Stimulated activated naive CD8-positive, alpha-beta T cell treated with anti-CD3 and anti-CD28 coated beads, Interleukin-15, amount 100 ng/mL, for 72 hours (primary cell): ENCODE measurements around the gene DLGAP3.

Experiments
- ATAC-seq: fragments of 150-1000 bp; cut with Tn5 transposase; 2 replicates; pipeline ENCODE4 v1.10.0; 2021; ENCODE audit warnings: mild to moderate bottlenecking, moderate library complexity
- DNase-seq, 2 donors: peaks; one replicate each; pipeline ENCODE4 v3.0.0; 2021 to 2022
- H3K27ac Mint-ChIP-seq, 2 donors: one replicate each; pipeline ENCODE4 v1.8.0; 2022; ENCODE audit warnings: mild to moderate bottlenecking in 2 of 2, mixed read lengths in 2 of 2, moderate library complexity in 2 of 2
- H3K27me3 Mint-ChIP-seq: one replicate; pipeline ENCODE4 v1.8.0; 2022; ENCODE audit warnings: mixed read lengths
- H3K4me1 Mint-ChIP-seq: one replicate; pipeline ENCODE4 v1.8.0; 2022; ENCODE audit warnings: mild to moderate bottlenecking, mixed read lengths
- H3K4me3 Mint-ChIP-seq, 2 donors: one replicate each; pipeline ENCODE4 v1.8.0; 2022; ENCODE audit warnings: mild to moderate bottlenecking in 2 of 2, mixed read lengths in 2 of 2, moderate library complexity in 1 of 2
- H3K9me3 Mint-ChIP-seq, 2 donors: one replicate each; pipeline ENCODE4 v1.8.0; 2022; ENCODE audit warnings: mixed read lengths in 2 of 2

The DLGAP3 gene

GRCh38 chr1:34870395-34870794 lies 59.1 kb downstream of the DLGAP3 start:
- no peak for ATAC-seq
- H3K27me3 Mint-ChIP-seq = peaks cover 22% of the 10 kb centered on the region
- no peaks in the 10 kb centered on the region for H3K9me3 Mint-ChIP-seq
- DNase-seq = no peak
- no peak overlapping the region for H3K4me3 Mint-ChIP-seq
- no peak overlapping the region for H3K27ac Mint-ChIP-seq
- peaks cover 19% of the 10 kb centered on the region for H3K4me1 Mint-ChIP-seq

DNA sequence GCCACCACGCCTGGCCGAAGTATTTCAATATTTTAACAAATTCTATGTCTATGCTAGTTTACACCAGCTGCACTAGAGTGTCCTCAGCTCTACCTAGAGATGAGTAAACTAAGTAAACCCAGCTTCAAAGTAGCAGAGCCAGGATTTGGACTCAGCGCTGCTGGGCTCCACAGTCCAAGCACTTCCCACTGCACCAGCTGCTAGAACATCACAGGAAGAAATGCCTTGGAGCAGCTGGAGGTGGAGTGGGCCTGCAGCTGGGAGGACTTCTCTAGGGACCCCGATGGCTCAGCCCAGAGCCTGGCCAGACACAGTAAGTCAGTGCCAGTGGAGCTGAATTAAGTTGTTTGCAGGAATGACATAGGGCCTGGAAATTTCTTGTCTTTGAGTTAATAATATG lies 59.7 kb downstream of the DLGAP3 start:
- ATAC-seq (no peak), DNase-seq (no peak)
- H3K9me3 Mint-ChIP-seq = no peaks in the 10 kb centered on the region
- H3K27me3 Mint-ChIP-seq = peaks cover 22% of the 10 kb centered on the region
- H3K4me3 Mint-ChIP-seq = no peak overlapping the region
- peaks cover 25% of the 10 kb centered on the region for H3K4me1 Mint-ChIP-seq
- H3K27ac Mint-ChIP-seq = no peak overlapping the region

DNA sequence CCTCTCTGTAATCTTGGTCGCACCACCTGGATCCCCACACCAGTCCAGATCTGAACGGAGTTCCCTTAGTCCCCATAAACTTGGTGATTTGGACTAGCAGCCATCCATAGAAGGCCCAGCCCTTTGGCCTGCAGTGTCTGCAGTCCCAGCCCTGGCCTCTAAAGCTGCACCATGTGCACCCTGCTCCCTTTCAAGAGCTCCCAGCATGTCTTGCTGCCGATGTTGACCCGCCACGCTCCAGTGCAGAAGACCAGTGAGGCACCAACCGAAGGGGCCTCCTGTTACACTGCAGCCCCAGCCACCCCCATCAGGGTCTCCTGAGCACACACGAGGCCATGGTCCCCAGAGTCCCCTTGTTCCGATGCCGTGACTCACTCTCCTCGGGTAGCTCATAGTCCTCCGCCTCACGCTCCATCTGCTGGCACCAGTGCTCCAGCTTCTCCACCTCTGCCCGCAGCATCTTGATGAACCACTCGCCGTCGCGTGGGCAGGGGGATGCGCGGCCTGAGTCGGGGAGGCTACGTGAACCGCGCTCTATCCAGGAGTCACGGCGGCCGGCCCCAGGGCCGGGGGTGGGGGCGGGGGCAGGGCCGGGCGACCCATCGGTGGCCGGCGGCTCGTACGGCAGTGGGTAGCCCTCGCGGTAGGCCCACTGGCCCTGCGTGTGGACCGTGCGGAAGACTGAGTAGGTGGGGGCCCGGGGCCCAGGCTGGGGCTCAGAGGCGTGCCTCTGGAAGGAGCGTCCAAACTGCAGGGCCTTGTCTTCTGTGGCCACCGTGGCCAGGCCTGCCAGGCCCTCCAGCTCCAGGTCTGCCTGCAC lies 61.0 kb downstream of the DLGAP3 start:
- H3K9me3 Mint-ChIP-seq = no peaks in the 10 kb centered on the region
- H3K4me3 Mint-ChIP-seq = no peak overlapping the region
- H3K4me1 Mint-ChIP-seq = peaks cover 38% of the 10 kb centered on the region
- DNase-seq (no peak), ATAC-seq (no peak)
- H3K27me3 Mint-ChIP-seq = peaks cover 22% of the 10 kb centered on the region
- no peak overlapping the region for H3K27ac Mint-ChIP-seq

DNA sequence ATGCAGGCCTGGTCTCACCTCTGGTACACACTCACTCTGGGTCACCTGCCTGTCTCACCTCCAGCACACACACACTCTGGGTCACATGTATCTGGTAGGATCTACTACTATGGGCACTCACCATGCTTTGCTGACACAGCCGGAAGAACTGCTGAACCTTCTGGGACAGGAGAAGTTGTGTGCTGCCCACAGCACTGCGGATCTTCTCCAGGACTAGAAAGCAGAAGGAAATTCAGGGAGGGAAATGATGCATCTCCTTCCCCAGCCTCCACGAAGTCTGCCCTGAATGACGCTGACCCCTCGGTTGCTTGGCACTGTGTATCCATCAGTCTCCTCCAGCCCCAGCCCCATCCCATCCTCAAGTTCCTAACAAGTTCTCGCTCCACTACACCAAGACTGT lies 62.0 kb downstream of the DLGAP3 start:
- no peak for ATAC-seq
- H3K9me3 Mint-ChIP-seq = no peaks in the 10 kb centered on the region
- H3K27ac Mint-ChIP-seq = no peak overlapping the region
- H3K27me3 Mint-ChIP-seq = peaks cover 13% of the 10 kb centered on the region
- peaks cover 48% of the 10 kb centered on the region for H3K4me1 Mint-ChIP-seq
- DNase-seq = no peak
- H3K4me3 Mint-ChIP-seq = peak overlapping the region; percentile 20 to 24

GRCh38 chr1:34866762-34867109 lies 62.7 kb downstream of the DLGAP3 start:
- Mint-ChIP-seq H3K9me3 (no peaks in the 10 kb centered on the region), H3K4me1 (peaks cover 46% of the 10 kb centered on the region), H3K4me3 (peak overlapping the region; percentile 80 to 85), H3K27ac (peak overlapping the region in 1 of 2 donors; percentile 96), H3K27me3 (peaks cover 6% of the 10 kb centered on the region)
- ATAC-seq (peak; percentile 35), DNase-seq (no peak)

DNA sequence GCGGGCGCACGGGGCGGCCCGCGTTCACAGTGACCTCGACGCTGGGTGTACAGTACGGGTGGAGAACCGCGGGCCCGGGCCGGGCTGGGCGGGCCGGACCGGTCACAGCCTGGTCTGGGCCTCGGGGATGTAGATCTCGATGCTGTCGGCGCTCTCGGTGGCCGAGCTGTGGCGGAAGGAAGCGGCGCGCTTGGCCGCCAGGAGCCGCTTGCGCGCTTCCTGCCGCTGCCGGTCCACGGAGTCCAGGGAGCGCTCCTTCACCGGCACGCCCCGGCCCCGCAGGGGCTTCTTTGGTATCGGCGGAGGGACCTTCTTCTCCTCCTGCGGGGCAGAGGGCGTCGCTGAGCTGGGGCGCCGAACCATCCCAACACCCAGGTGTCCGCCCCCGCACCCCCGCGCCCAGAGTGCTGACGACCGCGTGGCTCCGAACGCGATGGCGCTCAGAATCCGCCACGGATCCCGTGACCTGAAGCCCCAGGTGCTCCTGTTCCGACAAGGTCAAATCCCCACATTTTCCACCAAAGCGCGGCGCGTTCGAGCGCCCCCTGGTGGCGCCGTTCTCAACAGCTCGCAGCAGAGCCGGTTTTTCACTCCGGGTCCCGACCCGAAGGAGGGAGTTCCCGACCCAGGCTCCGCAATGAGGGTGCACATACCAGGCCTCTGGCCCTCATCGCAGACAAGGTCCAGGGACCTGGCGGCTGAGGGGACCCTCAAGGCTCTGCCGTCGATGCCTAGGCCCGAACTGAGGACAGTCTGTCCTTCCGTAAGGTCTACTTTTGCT lies 63.3 kb downstream of the DLGAP3 start:
- H3K4me1 Mint-ChIP-seq = peaks cover 40% of the 10 kb centered on the region
- H3K4me3 Mint-ChIP-seq = peak overlapping the region; percentile 80 to 85
- H3K27me3 Mint-ChIP-seq = peaks cover under 1% of the 10 kb centered on the region
- ATAC-seq = peak; percentile 77
- DNase-seq = peak; percentile 94 to 95
- no peaks in the 10 kb centered on the region for H3K9me3 Mint-ChIP-seq
- H3K27ac Mint-ChIP-seq = peak overlapping the region; percentile 96 to 97

DNA sequence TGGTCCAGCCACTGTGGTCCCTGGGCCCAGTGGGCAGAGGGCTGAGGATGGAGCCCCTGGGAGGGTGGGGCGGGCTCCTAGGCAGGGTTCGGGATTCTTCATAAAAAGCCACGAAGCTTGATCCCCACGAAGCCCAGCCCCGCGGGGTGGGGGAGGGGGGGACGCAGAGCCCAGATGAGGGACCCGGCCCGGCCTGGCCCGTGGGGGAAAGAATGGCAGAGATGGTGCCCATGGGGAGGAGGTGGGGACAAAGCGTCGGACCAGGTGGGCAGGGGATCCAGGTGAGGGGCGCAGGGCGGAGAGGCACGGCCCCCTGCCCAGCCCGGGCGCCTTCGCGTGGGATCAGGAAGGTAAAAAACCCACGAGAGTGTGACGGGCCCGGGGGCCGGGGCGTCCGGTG lies 63.9 kb downstream of the DLGAP3 start:
- no peak for DNase-seq

GRCh38 chr1:34864759-34865158 lies 64.7 kb downstream of the DLGAP3 start:
- DNase-seq (no peak), ATAC-seq (no peak)
- Mint-ChIP-seq H3K27me3 (no peaks in the 10 kb centered on the region), H3K27ac (peak overlapping the region; percentile 69 to 72), H3K4me3 (peak overlapping the region; percentile 76 to 80), H3K9me3 (no peaks in the 10 kb centered on the region), H3K4me1 (peaks cover 39% of the 10 kb centered on the region)

More for the DNA sequence above, 63.9 kb downstream of the DLGAP3 start:
- peak overlapping the region; percentile 76 to 80 for H3K4me3 Mint-ChIP-seq
- H3K27ac Mint-ChIP-seq = peak overlapping the region; percentile 91 to 96
- ATAC-seq = peak; percentile 40
- H3K27me3 Mint-ChIP-seq = no peaks in the 10 kb centered on the region
- peaks cover 36% of the 10 kb centered on the region for H3K4me1 Mint-ChIP-seq
- H3K9me3 Mint-ChIP-seq = no peaks in the 10 kb centered on the region

GRCh38 chr1:34863501-34863900 lies 65.9 kb downstream of the DLGAP3 start:
- DNase-seq = no peak

DNA sequence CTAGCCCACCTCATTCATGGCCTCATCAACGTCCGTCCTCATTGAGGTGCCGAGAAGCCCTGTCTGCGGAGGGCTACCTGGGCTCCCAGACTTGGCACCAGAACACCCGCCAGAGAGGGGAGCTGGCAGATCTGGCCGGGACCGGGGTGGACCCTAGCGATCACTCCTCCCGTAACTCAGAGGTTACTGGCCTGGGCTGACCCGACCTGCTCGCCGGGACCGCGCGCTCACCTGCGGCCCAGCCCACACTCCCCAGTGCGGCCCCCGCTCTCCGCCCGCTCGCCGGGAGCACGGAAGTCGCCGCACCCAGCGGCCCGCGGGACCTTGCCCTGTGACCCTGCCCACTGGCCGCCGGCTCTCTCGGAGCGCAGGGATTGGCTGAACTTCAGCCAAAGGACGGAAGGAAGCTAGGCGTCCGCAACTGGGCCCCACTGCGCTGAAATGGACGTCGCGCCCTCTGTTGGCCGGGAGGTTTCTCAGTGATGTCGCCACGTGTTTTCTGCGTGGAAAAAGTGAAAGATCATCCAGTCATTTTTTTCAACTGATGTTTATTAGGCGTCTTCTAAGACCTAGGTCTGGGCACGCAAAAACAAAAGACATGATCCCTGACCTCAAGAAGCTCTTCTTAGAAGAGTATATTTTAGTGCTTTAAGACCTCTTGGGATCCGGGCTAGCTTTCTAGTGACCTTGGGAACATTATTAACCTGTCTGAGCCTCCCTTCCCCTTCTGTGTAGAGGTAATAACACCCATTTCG lies 69.8 kb downstream of the DLGAP3 start, which contains the start of gene SMIM12:
TSS of gene SMIM12 (minus strand) at position 304 of the 755 bp plus-strand sequence. CDS start 3,772 bp downstream, outside the sequence.
- Mint-ChIP-seq H3K4me3 (peak within 1 kb of the TSS; percentile 85 to 99), H3K27me3 (no peaks in the 10 kb centered on the region), H3K4me1 (peaks cover 64% of the 10 kb centered on the region), H3K27ac (peak within 1 kb of the TSS; percentile 99), H3K9me3 (no peaks in the 10 kb centered on the region)
- ATAC-seq (peak; percentile 96), DNase-seq (peak; percentile 89 to 93)

More at GRCh38 chr1:34863501-34863900, 65.9 kb downstream of the DLGAP3 start:
- H3K27ac Mint-ChIP-seq = peak overlapping the region in 1 of 2 donors; percentile 10
- H3K9me3 Mint-ChIP-seq = no peaks in the 10 kb centered on the region
- ATAC-seq = peak; percentile 2
- H3K27me3 Mint-ChIP-seq = no peaks in the 10 kb centered on the region
- H3K4me1 Mint-ChIP-seq = peaks cover 47% of the 10 kb centered on the region
- H3K4me3 Mint-ChIP-seq = peak overlapping the region; percentile 19 to 41

GRCh38 chr1:34858901-34859445 lies 70.5 kb downstream of the DLGAP3 start:
- peaks cover 58% of the 10 kb centered on the region for H3K4me1 Mint-ChIP-seq
- H3K9me3 Mint-ChIP-seq = no peaks in the 10 kb centered on the region
- H3K4me3 Mint-ChIP-seq = peak overlapping the region; percentile 85 to 99
- peak overlapping the region; percentile 99 for H3K27ac Mint-ChIP-seq
- ATAC-seq = peak; percentile 44
- DNase-seq = peak in 1 of 2 donors; percentile 51
- no peaks in the 10 kb centered on the region for H3K27me3 Mint-ChIP-seq

DNA sequence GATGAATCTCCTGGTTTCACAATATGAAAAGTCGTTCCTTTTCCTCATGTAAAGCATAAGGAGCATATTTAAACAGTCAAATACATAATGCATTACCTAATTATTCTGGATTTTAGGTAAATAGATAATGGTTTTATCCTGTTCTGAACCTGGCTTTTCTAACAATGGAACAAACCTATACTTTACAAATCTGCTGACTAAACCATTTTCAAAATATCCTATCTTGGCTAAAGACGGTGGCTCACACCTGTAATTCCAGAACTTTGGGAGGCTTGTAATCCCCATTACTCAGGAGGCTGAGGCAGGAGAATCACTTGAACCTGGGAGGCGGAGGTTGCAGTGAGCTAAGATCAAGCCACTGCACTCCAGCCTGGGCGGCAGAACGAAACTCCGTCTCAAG lies 72.8 kb downstream of the DLGAP3 start:
- H3K9me3 Mint-ChIP-seq = no peaks in the 10 kb centered on the region
- no peaks in the 10 kb centered on the region for H3K27me3 Mint-ChIP-seq
- H3K4me1 Mint-ChIP-seq = peaks cover 53% of the 10 kb centered on the region
- DNase-seq = no peak
- no peak overlapping the region for H3K4me3 Mint-ChIP-seq
- no peak overlapping the region for H3K27ac Mint-ChIP-seq
- no peak for ATAC-seq

DNA sequence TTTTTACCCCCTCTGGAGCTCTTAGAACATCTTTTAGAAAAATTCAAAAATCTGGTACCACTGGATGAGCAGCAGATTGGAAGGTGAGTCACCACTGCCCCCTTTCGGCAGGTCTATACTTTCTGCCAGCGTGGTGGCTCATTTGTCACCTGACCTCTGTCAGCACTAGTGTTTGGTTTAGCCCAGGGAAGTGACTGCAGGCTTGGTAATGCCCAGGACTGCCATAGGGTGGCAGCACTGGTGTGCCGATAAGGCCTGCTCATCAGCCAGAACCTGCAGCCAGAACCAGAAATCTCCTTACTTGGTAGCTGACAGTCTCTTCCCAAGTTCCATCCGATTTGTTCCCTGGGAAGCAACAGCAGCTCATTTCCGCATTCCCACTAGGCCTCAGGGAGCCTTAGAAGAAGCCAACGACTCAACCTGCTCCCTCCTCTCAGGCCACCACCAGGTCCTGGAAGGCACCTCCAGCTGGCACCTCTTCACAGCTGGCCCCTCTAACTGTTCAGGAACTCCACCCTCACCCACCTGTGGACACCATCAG lies 76.7 kb downstream of the DLGAP3 start:
- ATAC-seq = peak; percentile 100
- DNase-seq = peak; percentile 88 to 93
- Mint-ChIP-seq H3K27me3 (no peaks in the 10 kb centered on the region), H3K27ac (no peak overlapping the region), H3K4me3 (no peak overlapping the region), H3K4me1 (peaks cover 51% of the 10 kb centered on the region), H3K9me3 (no peaks in the 10 kb centered on the region)

DNA sequence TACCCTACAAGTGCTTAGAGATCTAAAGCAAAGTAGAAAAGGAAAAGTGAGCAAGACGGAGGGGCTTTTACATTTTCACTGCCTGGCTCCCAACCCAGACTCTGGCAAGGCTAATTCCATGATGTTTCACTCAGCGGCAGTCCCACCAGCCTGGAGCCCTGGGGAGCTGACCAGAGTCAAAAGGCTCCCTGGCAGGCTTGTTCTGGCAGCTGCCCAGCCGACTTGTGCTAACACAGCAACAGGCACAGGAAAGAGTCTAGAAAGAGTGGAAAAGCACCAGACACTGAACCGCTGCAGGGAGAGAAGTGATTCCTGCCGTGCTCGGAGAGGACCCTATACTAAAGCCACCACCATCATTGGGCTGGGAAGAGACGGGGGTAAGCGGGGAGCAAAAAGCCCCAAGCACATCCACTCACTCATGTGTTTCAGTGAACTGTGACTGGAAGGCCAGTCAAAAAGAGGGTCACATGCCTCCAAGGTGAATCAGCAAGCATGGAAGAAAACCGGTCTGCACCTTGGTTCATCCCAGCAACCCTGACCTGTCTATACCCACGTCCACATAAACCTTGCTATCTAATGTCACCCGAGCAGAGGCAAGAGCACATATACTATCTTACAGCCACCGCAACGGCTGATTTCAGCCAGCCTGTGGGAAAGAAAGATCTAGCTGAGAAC lies 77.9 kb downstream of the DLGAP3 start:
- H3K27me3 Mint-ChIP-seq = no peaks in the 10 kb centered on the region
- H3K4me1 Mint-ChIP-seq = peaks cover 40% of the 10 kb centered on the region
- no peaks in the 10 kb centered on the region for H3K9me3 Mint-ChIP-seq
- no peak overlapping the region for H3K4me3 Mint-ChIP-seq
- DNase-seq = no peak
- no peak for ATAC-seq
- H3K27ac Mint-ChIP-seq = peak overlapping the region in 1 of 2 donors; percentile 31
